Measurements from ENCODE around the gene NCOA1. TPM values are rescaled to one million over a fixed set of nuclear protein-coding genes. Genes with fewer than 3 reads are reported as not detected.
"Not testable (repeated sequence)": the region's sequence is repeated elsewhere in the genome, so short reads cannot be mapped to it uniquely, and the experiment has no call there.

NCOA1 gene
- total RNA-seq, 1 donor from 2014 or later: 3.4 TPM

- peaks cover 2% of the 10 kb centered on the region for H3K27me3 ChIP-seq (ENCODE audit: control insufficient read depth, insufficient read depth, low read length)
- no peak overlapping the region for H3K4me3 ChIP-seq (ENCODE audit: low read depth, low read length)
- FAIRE-seq (no peak), DNase-seq (ENCODE audit: low read depth) (peak; percentile 27)
- H3K36me3 ChIP-seq (ENCODE audit: control insufficient read depth, insufficient read depth, low read length): no peaks in the 10 kb centered on the region
- TF ChIP-seq CTCF (IDR thresholded peaks at IDR 0.05; ENCODE audit: insufficient read depth, low read length, severe bottlenecking): no peak
Observed at GRCh38 chr2:24482251-24482971, 8.6 kb upstream of the NCOA1 start.

GRCh38 chr2:24482972-24483300 is 8.1 kb upstream of the NCOA1 start:
- FAIRE-seq: no peak

GRCh38 chr2:24484677-24485076 is 6.4 kb upstream of the NCOA1 start:
- not testable (repeated sequence) for FAIRE-seq; H3K27me3 ChIP-seq (ENCODE audit: control insufficient read depth, insufficient read depth, low read length); H3K4me3 ChIP-seq (ENCODE audit: low read depth, low read length); H3K36me3 ChIP-seq (ENCODE audit: control insufficient read depth, insufficient read depth, low read length); DNase-seq (ENCODE audit: low read depth)

More at GRCh38 chr2:24482972-24483300, 8.1 kb upstream of the NCOA1 start:
- DNase-seq (ENCODE audit: low read depth): no peak
- Histone ChIP-seq H3K36me3 (ENCODE audit: control insufficient read depth, insufficient read depth, low read length) (no peaks in the 10 kb centered on the region), H3K27me3 (ENCODE audit: control insufficient read depth, insufficient read depth, low read length) (peaks cover 2% of the 10 kb centered on the region), H3K4me3 (ENCODE audit: low read depth, low read length) (no peak overlapping the region)
- no peak for TF ChIP-seq CTCF (IDR thresholded peaks at IDR 0.05; ENCODE audit: insufficient read depth, low read length, severe bottlenecking)

- TF ChIP-seq CTCF (IDR thresholded peaks at IDR 0.05; ENCODE audit: insufficient read depth, low read length, severe bottlenecking): no peak
- no peaks in the 10 kb centered on the region for H3K27me3 ChIP-seq (ENCODE audit: control insufficient read depth, insufficient read depth, low read length)
- FAIRE-seq (no peak), DNase-seq (ENCODE audit: low read depth) (no peak)
- no peaks in the 10 kb centered on the region for H3K36me3 ChIP-seq (ENCODE audit: control insufficient read depth, insufficient read depth, low read length)
- no peak overlapping the region for H3K4me3 ChIP-seq (ENCODE audit: low read depth, low read length)
Observed at GRCh38 chr2:24485197-24485596, 5.9 kb upstream of the NCOA1 start.

GRCh38 chr2:24486636-24487205 is 4.3 kb upstream of the NCOA1 start:
- H3K27me3 ChIP-seq (ENCODE audit: control insufficient read depth, insufficient read depth, low read length): no peaks in the 10 kb centered on the region
- H3K36me3 ChIP-seq (ENCODE audit: control insufficient read depth, insufficient read depth, low read length): no peaks in the 10 kb centered on the region
- DNase-seq (ENCODE audit: low read depth) (no peak), FAIRE-seq (no peak)
- no peak for TF ChIP-seq CTCF (IDR thresholded peaks at IDR 0.05; ENCODE audit: insufficient read depth, low read length, severe bottlenecking)
- no peak overlapping the region for H3K4me3 ChIP-seq (ENCODE audit: low read depth, low read length)

- no peak for TF ChIP-seq CTCF (IDR thresholded peaks at IDR 0.05; ENCODE audit: insufficient read depth, low read length, severe bottlenecking)
- Histone ChIP-seq H3K27me3 (ENCODE audit: control insufficient read depth, insufficient read depth, low read length) (no peaks in the 10 kb centered on the region), H3K4me3 (ENCODE audit: low read depth, low read length) (no peak overlapping the region), H3K36me3 (ENCODE audit: control insufficient read depth, insufficient read depth, low read length) (no peaks in the 10 kb centered on the region)
- DNase-seq (ENCODE audit: low read depth) (no peak), FAIRE-seq (no peak)
Observed at GRCh38 chr2:24489465-24490180, 1.4 kb upstream of the NCOA1 start.

Data from bronchial epithelial cell (primary cell).